ENCODE data around the gene PREB. TPM values are rescaled to one million over a fixed set of nuclear protein-coding genes. Genes with fewer than 3 reads are reported as not detected.

PREB gene
- total and polyA plus RNA-seq, 2 of the 13 experiments (the other 11 are each of a cell fraction or from before 2014, with no cell fraction given): 112 to 192 TPM

- no peak for TF ChIP-seq CCAR2 (optimal IDR thresholded peaks at IDR 0.05; ENCODE audit: low read depth, low read length)
- TF ChIP-seq BCL6 (CRISPR knock-in tag; IDR thresholded peaks at IDR 0.05): no peak
- TF ChIP-seq FOXO1 (CRISPR knock-in tag; IDR thresholded peaks at IDR 0.05): no peak
- TF ChIP-seq BATF2 (CRISPR knock-in tag; IDR thresholded peaks at IDR 0.05): no peak
- TF ChIP-seq ZNF256 (CRISPR knock-in tag; conservative IDR thresholded peaks at IDR 0.05): no peak
- no peak for TF ChIP-seq SP2 (CRISPR knock-in tag; IDR thresholded peaks at IDR 0.05)
- no peak for TF ChIP-seq ZNF879 (CRISPR knock-in tag; IDR thresholded peaks at IDR 0.05)
- TF ChIP-seq ZNF414 (CRISPR knock-in tag; IDR thresholded peaks at IDR 0.05): no peak
- no peak for TF ChIP-seq CREB1 (IDR thresholded peaks at IDR 0.05)
- no peak for TF ChIP-seq CREB1 (CRISPR knock-in tag; IDR thresholded peaks at IDR 0.05)
- TF ChIP-seq HNF1B (CRISPR knock-in tag; IDR thresholded peaks at IDR 0.05): peak; percentile 45; the same call in 1 of the 2 replicates
- TF ChIP-seq ZSCAN9 (CRISPR knock-in tag; IDR thresholded peaks at IDR 0.05; ENCODE audit: borderline replicate concordance): no peak
- no peak for TF ChIP-seq THAP8 (CRISPR knock-in tag; IDR thresholded peaks at IDR 0.05; ENCODE audit: borderline replicate concordance)
- no peak for TF ChIP-seq KDM1A (CRISPR knock-in tag; IDR thresholded peaks at IDR 0.05)
- peak; percentile 54; the same call in 1 of the 2 replicates for TF ChIP-seq ARNT2 (CRISPR knock-in tag; IDR thresholded peaks at IDR 0.05; ENCODE audit: low read depth)
- no peak for TF ChIP-seq ZNF674 (CRISPR knock-in tag; IDR thresholded peaks at IDR 0.05; ENCODE audit: low read depth)
- TF ChIP-seq ZNF850 (CRISPR knock-in tag; conservative IDR thresholded peaks at IDR 0.05): no peak
- no peak for TF ChIP-seq ZNF20 (CRISPR knock-in tag; IDR thresholded peaks at IDR 0.05)
- peak; percentile 28; the same call in 1 of the 2 replicates for TF ChIP-seq CEBPG (CRISPR knock-in tag; IDR thresholded peaks at IDR 0.05)
- TF ChIP-seq ZFYVE20 (CRISPR knock-in tag; IDR thresholded peaks at IDR 0.05; ENCODE audit: borderline replicate concordance, low read depth): no peak
- TF ChIP-seq ZC3H4 (CRISPR knock-in tag; IDR thresholded peaks at IDR 0.05; ENCODE audit: borderline replicate concordance): no peak
- no peak for TF ChIP-seq ZFP36L2 (CRISPR knock-in tag; IDR thresholded peaks at IDR 0.05)
- no peak for TF ChIP-seq SRSF9 (IDR thresholded peaks at IDR 0.05; ENCODE audit: borderline replicate concordance, insufficient read depth, low read depth, low read length, poor library complexity, severe bottlenecking)
- TF ChIP-seq SMARCC2 (IDR thresholded peaks at IDR 0.05): no peak
- 0 out of 2 replicates have a peak, but pooled peaks have one; percentile 22 for TF ChIP-seq MXD4 (CRISPR knock-in tag; IDR thresholded peaks at IDR 0.05)
- no peak for TF ChIP-seq ZNF569 (CRISPR knock-in tag; IDR thresholded peaks at IDR 0.05; ENCODE audit: borderline replicate concordance)
- TF ChIP-seq FOXA3 (CRISPR knock-in tag; IDR thresholded peaks at IDR 0.05): peak; percentile 58; the same call in 1 of the 2 replicates
- TF ChIP-seq ZNF382 (CRISPR knock-in tag; IDR thresholded peaks at IDR 0.05; ENCODE audit: borderline replicate concordance): no peak
- TF ChIP-seq ZNF737 (CRISPR knock-in tag; IDR thresholded peaks at IDR 0.05; ENCODE audit: borderline replicate concordance): no peak
These were observed 17.8 kb upstream of the PREB start (continued) for GRCh38 chr2:27152102-27152795.

Data from HepG2 (cell line).